Activated T-cell treated with anti-CD3 and anti-CD28 coated beads for 4 hours (primary cell): Measurements from ENCODE around the gene CBY1.
"Not testable (repeated sequence)": the region's sequence is repeated elsewhere in the genome, so short reads cannot be mapped to it uniquely, and the experiment has no call there.

Experiments
- DNase-seq: peaks from one replicate; pipeline ENCODE4 v3.0.0-alpha.2; 2020

CBY1 gene

GRCh38 chr22:38656256-38657044 lies at the start of gene CBY1, which contains the start of gene FAM227A:
TSS of gene CBY1 (plus strand) at chr22:38656638. CDS start at chr22:38668055, 11,417 bp downstream.
TSS of gene FAM227A (minus strand) at chr22:38656392. CDS start at chr22:38650168, 6,224 bp downstream.
- DNase-seq, result peak; percentile 70

GRCh38 chr22:38607680-38608079 lies 48.8 kb upstream of the CBY1 start:
- no peak for DNase-seq

GRCh38 chr22:38608992-38609750 lies 47.3 kb upstream of the CBY1 start:
- DNase-seq, result no peak

GRCh38 chr22:38610234-38610633 lies 46.2 kb upstream of the CBY1 start:
- no peak for DNase-seq

- no peak for DNase-seq
Observed at GRCh38 chr22:38611559-38611958, 44.9 kb upstream of the CBY1 start.

GRCh38 chr22:38612217-38613006 lies 44.0 kb upstream of the CBY1 start:
- no peak for DNase-seq

- DNase-seq, result no peak
Observed at GRCh38 chr22:38613588-38613987, 42.9 kb upstream of the CBY1 start.

GRCh38 chr22:38614332-38615063 lies 41.9 kb upstream of the CBY1 start:
- DNase-seq, result no peak

- DNase-seq, result not testable (repeated sequence)
Observed at GRCh38 chr22:38615064-38615405, 41.4 kb upstream of the CBY1 start.

- no peak for DNase-seq
Observed at GRCh38 chr22:38618258-38618657, 38.2 kb upstream of the CBY1 start.

GRCh38 chr22:38618682-38619081 lies 37.8 kb upstream of the CBY1 start:
- DNase-seq, result no peak

GRCh38 chr22:38623351-38623750 lies 33.1 kb upstream of the CBY1 start:
- no peak for DNase-seq

- DNase-seq, result no peak
Observed at GRCh38 chr22:38628444-38628843, 28.0 kb upstream of the CBY1 start.

GRCh38 chr22:38629108-38629507 lies 27.3 kb upstream of the CBY1 start:
- no peak for DNase-seq

- no peak for DNase-seq
Observed at GRCh38 chr22:38631724-38632123, 24.7 kb upstream of the CBY1 start.

GRCh38 chr22:38632528-38632927 lies 23.9 kb upstream of the CBY1 start:
- no peak for DNase-seq

GRCh38 chr22:38638216-38638615 lies 18.2 kb upstream of the CBY1 start:
- DNase-seq, result no peak

- no peak for DNase-seq
Observed at GRCh38 chr22:38638728-38639127, 17.7 kb upstream of the CBY1 start.

GRCh38 chr22:38641476-38642040 lies 14.9 kb upstream of the CBY1 start:
- no peak for DNase-seq

GRCh38 chr22:38644245-38644644 lies 12.2 kb upstream of the CBY1 start:
- not testable (repeated sequence) for DNase-seq

- DNase-seq, result no peak
Observed at GRCh38 chr22:38645430-38645829, 11.0 kb upstream of the CBY1 start.

GRCh38 chr22:38649841-38650522 lies 6.5 kb upstream of the CBY1 start:
- DNase-seq, result no peak
